GM12891 (cell line): ENCODE measurements around the gene MAN2B1.
A peak's percentile ranks its signal among the peaks of the same experiment; 100 is the strongest.
"Not testable (repeated sequence)": the region's sequence is repeated elsewhere in the genome, so short reads cannot be mapped to it uniquely, and the experiment has no call there.

Source experiments
- DNase-seq: peaks from one replicate; pipeline ENCODE4 v3.0.0; 2011; ENCODE audit warnings: low spot score; ENCODE audit not compliant: insufficient read length
- FAIRE-seq: peaks from 2 replicates; lab custom pipeline; 2011; peaks lifted over from hg19 to GRCh38; lab: Jason Lieb, UNC
- PAX5 ChIP-seq: IDR thresholded peaks from 2 replicates; pipeline ENCODE4 v1.6.1; 2011; ENCODE audit warnings: low read length, moderate library complexity, mild to moderate bottlenecking; ENCODE audit not compliant: insufficient read depth, severe bottlenecking
- POLR2A ChIP-seq: IDR thresholded peaks from 2 replicates; pipeline ENCODE4 v1.6.1; 2011; ENCODE audit warnings: low read depth, low read length, control low read depth
- POLR2AphosphoS5 ChIP-seq: IDR thresholded peaks from 2 replicates; pipeline ENCODE4 v1.6.1; 2011; ENCODE audit warnings: low read depth, low read length, control low read depth
- POU2F2 ChIP-seq: IDR thresholded peaks from 2 replicates; pipeline ENCODE4 v1.6.1; 2011; ENCODE audit warnings: low read depth, mild to moderate bottlenecking, control low read depth, low read length, moderate library complexity
- SPI1 ChIP-seq: IDR thresholded peaks from 2 replicates; pipeline ENCODE4 v1.6.1; 2011; ENCODE audit warnings: low read depth, low read length, control low read depth
- TAF1 ChIP-seq: IDR thresholded peaks from 2 replicates; pipeline ENCODE4 v1.6.1; 2011; ENCODE audit warnings: low read depth, low read length, control low read depth

Gene MAN2B1

GRCh38 chr19:12647490-12648071 is 19.0 kb downstream of the MAN2B1 start:
- FAIRE-seq (no peak), DNase-seq (no peak)
- TF ChIP-seq SPI1 (no peak), PAX5 (no peak), POU2F2 (no peak), POLR2AphosphoS5 (no peak), TAF1 (no peak), POLR2A (no peak)

- FAIRE-seq: no peak
- DNase-seq: no peak
- TF ChIP-seq SPI1: no peak
- TF ChIP-seq TAF1: no peak
- no peak for TF ChIP-seq POLR2A
- TF ChIP-seq PAX5: no peak
Observed at GRCh38 chr19:12647047-12647446, 19.5 kb downstream of the MAN2B1 start.

GRCh38 chr19:12646551-12646950 is 20.0 kb downstream of the MAN2B1 start:
- DNase-seq (no peak), FAIRE-seq (no peak)
- no peak for TF ChIP-seq POLR2AphosphoS5
- no peak for TF ChIP-seq SPI1
- no peak for TF ChIP-seq TAF1
- TF ChIP-seq PAX5: no peak
- TF ChIP-seq POLR2A: no peak
- no peak for TF ChIP-seq POU2F2

GRCh38 chr19:12643716-12644115 is 22.8 kb downstream of the MAN2B1 start:
- FAIRE-seq, DNase-seq: not testable (repeated sequence)

- FAIRE-seq (no peak), DNase-seq (no peak)
- TF ChIP-seq POLR2AphosphoS5: no peak
- no peak for TF ChIP-seq TAF1
- TF ChIP-seq SPI1: no peak
- no peak for TF ChIP-seq POLR2A
- no peak for TF ChIP-seq POU2F2
- TF ChIP-seq PAX5: no peak
Observed at GRCh38 chr19:12642506-12642905, 24.0 kb downstream of the MAN2B1 start.

- no peak for DNase-seq
- TF ChIP-seq POLR2AphosphoS5 (no peak), POU2F2 (no peak), PAX5 (no peak), POLR2A (no peak)
- FAIRE-seq: no peak
Observed at GRCh38 chr19:12641456-12641855, 25.1 kb downstream of the MAN2B1 start.

DNA sequence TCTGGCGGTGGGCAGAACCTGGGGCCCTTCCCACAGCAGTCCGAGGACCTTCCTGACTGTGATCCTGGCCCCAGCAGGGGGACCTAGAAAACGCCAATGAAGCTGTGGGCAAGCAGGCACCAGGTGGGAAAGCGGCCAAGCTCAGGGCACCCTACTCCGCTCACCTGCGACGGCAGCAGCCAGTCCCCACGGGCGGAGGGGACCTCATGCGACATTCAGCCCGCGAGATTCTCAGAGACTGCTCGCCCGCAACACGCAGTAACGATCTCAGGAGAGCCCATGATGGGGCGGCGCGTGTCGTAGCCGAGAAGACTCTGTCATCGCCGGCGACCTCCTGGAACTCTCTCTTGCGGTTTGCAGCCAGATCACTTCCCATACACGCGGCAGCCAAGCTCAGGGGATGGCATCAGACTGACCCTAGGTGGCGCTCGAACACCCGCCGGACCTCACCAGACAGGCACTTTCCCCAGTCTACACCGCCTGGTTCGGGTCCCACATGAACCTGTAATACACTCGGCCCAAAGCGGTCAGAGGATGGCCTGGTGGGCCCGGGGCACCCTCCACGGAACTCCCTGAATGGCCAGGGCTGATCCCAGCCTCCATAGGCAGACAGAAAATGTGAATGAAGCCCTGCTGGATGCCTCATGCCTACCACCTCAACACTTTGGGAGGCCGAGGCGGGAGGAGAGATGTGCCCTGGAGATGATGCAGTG is 26.5 kb downstream of the MAN2B1 start:
- peak; percentile 93 for FAIRE-seq
- TF ChIP-seq POLR2AphosphoS5 (no peak), TAF1 (no peak), POLR2A (no peak), PAX5 (no peak), POU2F2 (0 out of 2 replicates have a peak, but pooled peaks have one; percentile 6), SPI1 (peak; percentile 64)
- DNase-seq: peak; percentile 88

DNA sequence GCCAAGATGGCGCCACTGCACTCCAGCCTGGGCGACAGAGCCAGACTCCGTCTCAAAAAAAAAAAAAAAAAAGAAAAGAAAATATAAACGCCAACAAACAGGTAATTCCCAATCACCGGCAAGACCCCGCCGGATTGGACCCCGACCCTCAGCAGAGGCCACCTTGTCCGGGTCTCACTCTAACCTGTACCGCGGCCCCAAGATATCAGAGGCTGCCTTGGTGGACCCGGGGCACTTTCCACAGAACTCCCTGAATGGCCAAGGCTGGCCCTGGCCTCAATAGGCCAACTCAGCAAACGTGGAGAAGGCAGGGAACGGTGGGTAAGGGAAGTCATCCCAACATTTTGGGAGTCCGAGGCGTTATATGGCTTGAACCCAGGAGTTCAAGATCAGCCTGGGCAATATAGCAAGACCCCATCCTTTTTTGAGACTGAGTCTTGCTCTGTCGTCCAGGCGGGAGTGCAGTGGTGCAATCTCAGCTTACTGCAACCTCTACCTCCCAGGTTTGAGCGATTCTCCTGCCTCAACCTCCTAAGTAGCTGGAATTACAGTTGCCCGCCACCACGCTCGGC is 27.8 kb downstream of the MAN2B1 start:
- TF ChIP-seq SPI1: no peak
- no peak for TF ChIP-seq POU2F2
- TF ChIP-seq POLR2AphosphoS5: no peak
- no peak for TF ChIP-seq PAX5
- no peak for TF ChIP-seq TAF1
- no peak for TF ChIP-seq POLR2A
- DNase-seq: no peak

GRCh38 chr19:12636631-12637030 is 29.9 kb downstream of the MAN2B1 start:
- TF ChIP-seq PAX5 (no peak), SPI1 (no peak), POLR2A (no peak), TAF1 (no peak), POU2F2 (no peak), POLR2AphosphoS5 (no peak)
- no peak for FAIRE-seq
- no peak for DNase-seq

More for the DNA sequence above, 27.8 kb downstream of the MAN2B1 start:
- FAIRE-seq: no peak

GRCh38 chr19:12629215-12629614 is 37.3 kb downstream of the MAN2B1 start:
- no peak for FAIRE-seq
- DNase-seq: no peak

More at GRCh38 chr19:12629215-12629614, 37.3 kb downstream of the MAN2B1 start:
- TF ChIP-seq POLR2A (no peak), POU2F2 (no peak), PAX5 (no peak), TAF1 (no peak), POLR2AphosphoS5 (no peak), SPI1 (no peak)
